NCI-H2081 (cell line): Measurements from ENCODE around the gene SUGP2.

Experiments used
- DNase-seq, 2 experiments: peaks; one replicate each; lab custom pipeline; 2025; lab: John Stamatoyannopoulos, UW

Gene SUGP2

DNA sequence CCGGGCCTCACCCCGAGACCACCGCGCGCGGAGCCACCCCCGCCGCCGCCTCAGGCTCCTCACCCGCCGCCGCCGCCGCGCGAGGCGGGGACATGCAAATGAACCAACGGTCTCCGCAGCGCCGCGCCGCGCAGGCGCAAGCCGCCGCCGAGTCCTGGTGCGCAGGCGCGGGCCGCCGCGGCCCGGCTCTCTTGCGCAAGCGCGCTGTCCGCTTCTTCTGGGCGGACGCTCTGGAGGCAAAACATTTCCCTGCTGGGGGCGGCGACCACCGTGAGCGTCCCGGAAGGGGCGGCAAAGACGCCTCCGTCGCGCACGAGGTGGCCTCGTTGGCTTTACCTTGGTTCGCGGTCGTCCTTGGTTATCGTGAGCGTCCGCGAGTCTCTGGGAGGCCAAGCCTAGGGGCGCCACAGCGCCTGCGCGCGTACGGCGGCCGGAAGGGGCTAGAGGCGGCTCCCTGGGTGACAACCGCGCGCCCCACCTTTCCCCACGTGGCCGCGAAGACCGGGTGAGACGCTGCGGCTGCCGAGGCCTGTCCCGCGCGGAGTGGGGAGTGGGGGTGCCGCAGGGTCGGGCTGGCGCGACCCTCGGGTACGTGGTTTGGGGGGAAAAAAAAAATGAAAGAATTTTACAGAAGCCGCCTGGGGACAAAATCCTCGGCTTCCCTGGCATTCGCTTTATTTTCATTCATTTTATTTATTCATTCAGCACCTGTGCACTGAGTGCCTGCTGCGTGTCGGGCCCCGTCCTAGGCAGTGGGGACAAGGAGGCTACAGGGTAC, at the start of gene SUGP2, which contains the start of gene ARMC6:
TSS of gene SUGP2 (minus strand) at position 92 of the 778 bp plus-strand sequence. CDS start 2,446 bp downstream, outside the sequence.
TSS of gene ARMC6 (plus strand) at position 178 of the 778 bp plus-strand sequence. CDS start 607 bp downstream, outside the sequence.
- peak; percentile 81 to 89 for DNase-seq

DNA sequence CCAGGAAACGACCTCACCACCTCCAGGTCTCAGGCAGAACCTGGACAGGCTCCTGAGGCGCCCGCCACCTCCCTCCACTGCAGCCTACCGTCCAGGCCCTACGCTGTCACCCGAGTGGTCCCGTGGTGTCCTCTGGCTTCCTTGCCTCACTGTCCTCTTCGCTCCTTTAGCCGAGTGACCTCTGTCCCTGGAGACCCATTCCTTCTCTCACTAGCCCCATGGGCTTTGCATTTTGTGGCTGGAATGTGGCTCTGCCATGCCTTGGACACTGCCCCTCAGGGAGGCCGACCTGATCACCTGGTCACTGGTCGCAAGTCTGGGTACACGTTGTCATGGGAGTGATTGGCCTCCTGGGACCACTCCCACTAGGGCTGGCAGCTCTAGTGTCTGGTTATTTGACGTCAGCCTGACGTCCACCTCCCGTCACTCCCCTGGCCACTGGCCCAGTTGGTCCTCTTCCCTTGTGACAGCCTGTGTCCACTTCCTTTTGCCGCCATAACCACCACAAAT, 48.4 kb upstream of the SUGP2 start:
- DNase-seq, result no peak

DNA sequence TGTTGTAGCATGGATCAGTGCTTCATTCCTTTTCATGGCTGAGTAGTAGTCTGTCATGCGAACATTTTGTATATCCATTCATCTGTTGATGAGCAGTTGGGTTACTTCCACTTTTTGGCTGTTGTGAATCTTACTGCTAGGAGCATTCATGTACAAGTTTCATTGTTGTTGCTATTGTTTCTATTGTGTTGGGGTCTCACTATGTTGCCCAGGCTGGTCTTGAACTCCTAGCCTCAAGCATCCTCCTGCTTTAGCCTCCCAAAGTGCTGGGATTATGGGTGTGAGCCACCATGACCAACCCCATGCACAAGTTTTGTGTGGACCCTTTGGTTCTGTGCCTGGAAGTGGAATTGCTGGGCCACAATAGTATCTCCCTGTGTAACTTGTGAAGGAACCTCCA, 46.3 kb upstream of the SUGP2 start:
- DNase-seq, result no peak

DNA sequence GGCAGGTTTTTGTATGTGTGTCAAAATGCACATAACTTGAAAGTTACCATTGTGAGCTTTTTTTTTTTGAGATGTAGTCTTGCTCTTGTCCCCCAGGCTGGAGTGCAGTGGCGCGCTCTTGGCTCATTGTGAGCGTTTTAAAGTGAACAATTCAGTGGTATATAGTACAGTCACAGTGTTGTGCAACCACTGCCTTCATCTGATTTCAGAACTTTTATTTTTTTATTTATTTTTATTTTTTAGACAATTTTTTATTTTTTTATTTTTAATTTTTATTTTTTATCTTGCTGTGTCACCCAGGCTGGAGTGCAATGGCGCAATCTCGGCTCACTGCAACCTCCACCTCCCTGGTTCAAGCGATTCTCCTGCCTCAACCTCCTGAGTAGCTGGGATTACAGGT, 45.5 kb upstream of the SUGP2 start:
- no peak for DNase-seq

DNA sequence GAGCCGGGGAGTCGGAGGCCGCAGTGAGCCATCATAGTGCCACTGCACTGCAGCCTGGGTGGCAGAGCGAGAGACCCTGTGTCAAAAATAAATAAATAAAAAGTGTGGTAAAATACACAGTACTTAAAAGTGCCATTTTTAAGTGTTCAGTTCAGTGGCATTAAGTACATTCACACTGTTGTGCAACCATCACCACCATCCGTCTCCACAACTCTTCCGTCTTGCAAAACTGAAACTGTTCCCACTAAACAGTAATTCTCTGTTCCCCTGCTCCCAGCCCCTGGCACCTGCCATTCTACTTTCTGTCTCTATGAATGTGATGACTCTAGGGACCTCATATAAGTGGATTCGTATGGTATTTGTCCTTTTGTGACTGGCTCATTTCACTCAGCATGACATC, 43.8 kb upstream of the SUGP2 start:
- peak; percentile 41 to 58 for DNase-seq

DNA sequence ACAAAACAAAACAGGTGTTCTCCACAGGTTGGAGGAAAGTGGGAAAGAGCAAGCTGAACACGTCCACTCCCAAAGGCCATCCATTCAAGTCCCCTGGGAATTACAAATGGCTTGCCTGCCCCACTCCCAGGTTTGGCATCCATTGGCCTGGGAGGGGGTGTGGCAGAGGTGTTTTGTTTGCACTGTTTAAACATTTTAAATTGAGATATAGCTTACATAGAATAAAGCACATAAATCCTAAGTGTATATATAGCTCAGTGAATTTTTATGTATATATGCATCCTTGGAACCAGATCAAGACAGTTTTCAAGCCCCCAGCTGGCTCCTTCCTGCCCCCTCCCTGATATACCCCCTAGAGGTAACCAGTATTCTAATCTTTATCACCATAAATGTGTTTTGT, 43.2 kb upstream of the SUGP2 start:
- DNase-seq, result no peak

DNA sequence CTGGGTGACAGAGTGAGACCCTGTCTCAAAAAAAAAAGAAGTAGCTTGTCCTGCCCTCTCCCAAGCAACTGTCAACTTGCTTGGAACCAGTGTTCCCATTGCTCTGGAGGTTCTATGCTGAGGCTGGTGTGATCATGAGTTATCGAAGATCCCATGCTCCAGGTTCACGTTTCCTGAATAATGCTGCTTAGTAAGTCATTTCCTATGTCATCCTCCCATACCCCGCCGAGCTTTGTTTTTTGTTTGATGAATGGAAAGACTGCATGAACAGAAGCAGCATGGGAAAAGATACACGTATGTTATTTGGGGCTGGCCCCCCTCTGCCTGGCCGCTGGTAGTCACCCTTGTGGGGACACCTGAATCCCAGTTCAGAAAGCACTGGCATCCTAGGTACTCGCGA, 41.8 kb upstream of the SUGP2 start:
- no peak for DNase-seq

DNA sequence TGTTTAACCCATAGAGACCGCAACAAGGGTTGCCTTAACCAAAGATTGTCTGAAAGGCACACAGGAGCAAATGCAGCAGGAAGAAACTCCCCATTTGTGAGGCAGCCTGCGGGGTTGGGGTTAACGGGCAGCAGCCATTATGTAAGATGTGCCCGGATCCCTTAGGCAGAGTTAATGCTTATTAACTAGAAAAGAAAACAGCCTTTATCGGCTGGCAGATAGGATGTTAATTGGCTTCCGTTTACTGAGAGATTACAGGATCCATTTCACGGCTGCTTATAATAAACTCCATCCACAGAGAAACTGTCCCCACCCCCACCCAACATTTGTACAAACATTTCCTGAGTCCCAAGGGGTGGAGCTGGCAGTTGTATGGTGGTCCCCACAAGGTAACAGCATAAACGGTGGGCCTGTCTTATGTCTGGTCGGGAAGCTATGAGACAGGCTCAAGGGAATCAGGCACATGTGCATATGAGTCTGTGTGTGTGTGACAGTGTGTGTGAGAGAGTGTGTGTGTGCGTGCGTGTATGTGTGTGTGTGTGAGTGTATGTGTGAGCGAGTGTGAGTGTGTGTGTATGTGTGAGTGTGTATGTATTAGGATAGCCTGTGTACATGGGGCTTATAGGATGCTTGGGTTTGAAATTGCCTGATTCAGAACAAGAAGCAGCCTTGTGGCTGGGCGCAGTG, 41.0 kb upstream of the SUGP2 start:
- peak in 1 of 2 experiments; percentile 44 for DNase-seq

DNA sequence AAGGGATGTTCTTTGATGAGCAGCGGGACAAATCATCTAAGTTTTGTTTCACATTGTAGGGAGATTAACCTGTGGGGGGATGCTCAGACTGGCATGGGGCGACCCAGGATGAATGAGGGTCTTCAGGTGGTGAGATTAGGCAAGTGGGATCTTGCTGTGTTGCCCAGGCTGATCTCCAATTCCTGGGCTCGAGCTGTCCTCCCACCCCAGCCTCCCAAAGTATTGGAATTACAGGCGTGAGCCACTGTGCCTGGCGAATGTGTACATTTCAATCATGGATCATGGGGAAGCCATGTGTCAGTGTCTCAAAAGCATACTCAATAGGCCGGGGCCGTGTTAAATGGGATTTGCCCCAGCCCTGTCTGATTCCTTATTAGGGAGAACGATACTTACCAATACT, 38.6 kb upstream of the SUGP2 start:
- no peak for DNase-seq

DNA sequence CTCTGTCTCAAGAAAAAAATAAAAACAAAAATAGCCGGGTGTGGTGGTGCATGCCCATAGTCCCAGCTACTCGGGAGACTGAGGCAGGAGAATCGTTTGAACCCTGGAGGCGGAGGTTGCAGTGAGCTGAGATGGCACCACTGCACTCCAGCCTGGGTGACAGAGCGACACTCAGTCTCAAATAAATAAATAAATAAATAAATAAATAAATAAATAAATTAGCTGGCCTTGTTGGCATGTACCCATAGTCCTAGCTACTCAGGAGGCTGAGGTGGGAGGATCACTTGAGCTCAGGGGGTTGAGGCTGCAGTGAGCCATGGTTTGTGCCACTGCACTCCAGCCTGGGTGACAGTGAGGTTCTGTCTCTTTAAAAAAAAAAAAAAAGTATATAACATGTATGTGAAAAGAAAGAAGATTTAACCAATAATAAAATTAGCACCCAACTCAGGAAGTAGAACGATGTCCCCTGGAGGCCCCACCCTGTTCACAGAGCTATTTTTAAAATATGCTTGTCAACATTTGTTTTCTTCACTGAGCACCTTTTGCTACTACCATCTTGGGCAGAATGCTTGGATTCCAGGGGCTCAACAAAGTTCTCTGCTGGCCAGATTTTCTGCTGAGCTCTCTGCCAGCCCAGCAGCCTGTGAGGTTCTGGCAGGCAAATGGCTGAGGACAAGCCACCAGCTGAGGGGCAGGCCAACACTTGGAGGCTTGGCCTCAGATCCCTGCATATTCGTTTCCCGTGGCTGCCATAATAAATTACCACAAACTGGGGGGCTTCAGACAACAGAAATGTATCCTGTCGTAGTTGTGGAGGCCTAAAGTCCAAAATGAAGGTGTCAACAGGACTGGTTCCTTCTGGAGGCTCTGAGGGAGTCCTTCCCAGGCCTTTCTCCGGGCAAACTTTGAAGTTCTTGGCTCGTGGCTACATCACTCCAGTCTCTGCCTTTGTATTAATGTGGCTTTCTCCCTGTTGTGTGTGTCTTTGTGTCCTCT, 35.6 kb upstream of the SUGP2 start:
- no peak for DNase-seq

DNA sequence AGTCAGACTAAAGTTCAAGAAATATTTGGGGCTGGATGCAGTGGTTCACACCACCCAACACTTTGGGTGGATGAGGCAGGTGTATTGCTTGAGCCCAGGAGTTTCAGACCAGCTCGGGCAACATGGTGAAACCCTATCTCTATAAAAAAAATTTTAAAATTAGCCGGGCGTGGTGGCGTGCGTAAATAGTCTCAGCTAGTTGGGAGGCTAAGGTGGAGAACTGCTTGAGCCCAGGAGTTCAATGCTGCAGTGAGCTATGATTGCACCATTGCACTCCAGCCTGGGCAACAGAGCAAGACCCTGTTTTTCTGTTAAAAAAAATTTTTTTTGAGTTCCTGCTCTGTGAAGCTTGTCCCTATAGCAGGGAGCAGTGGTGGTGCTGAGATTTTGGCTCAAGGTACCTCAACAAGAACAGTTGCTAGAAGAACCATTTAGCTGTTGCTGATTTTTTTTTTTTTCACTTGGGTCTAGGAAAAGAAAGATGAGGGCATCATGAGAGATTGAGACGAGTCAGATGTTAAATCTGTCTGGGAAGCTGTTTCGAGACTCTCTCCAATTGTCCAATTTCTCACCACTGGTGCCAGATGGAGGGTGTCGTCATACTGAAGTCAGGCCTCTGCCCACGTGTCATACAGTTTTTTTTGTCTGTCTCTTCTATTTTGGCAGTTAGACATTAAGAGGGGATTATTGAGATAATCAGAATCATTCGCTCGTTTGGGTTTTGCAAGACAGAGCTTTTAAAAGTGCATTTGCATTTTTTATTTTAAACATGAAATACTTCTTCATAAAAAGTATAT, 34.2 kb upstream of the SUGP2 start:
- no peak for DNase-seq

DNA sequence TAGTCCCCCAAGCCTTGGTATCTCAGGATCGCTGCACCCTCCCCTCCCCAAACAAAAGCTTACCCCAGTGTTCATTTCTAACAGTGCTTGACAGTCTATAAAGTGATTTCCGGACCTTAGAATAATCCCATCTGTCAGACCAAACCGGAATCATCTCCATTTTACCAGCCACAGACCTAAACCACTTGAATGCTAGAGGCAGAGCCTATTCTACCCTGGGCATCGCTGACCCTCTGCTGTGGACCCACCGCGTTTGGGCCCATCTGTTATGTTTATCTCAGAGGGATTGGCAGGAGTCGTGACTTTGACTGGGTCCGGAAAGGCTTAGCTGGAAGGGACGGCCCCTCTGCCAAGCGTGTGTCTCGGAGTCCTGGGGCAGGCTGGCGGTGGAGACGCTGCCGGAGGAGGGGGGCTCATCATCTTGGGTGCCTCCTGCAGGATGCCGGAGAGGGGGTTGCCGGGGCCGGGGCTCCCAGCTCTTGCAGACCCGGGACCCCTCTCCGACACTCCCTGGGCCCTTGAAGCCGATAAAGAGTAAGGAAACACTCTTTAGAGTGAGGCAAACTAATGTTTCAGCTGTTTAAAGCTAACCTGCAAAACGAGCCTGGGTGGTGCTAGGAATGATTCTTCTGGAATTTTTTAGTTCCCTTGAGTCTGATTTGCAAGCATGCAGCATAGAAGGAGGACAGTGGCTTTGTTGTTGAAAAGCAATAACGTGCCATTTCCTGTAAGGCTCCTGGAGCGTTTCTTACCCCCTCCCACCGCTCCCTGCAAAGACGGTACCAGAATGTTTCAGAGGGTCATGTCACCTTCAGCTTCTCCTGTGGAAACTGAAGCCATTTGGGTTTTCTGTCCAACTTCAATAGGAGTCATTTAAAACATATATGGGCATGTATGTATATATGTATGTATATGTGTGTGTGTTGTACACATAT, 31.8 kb upstream of the SUGP2 start:
- no peak for DNase-seq

DNA sequence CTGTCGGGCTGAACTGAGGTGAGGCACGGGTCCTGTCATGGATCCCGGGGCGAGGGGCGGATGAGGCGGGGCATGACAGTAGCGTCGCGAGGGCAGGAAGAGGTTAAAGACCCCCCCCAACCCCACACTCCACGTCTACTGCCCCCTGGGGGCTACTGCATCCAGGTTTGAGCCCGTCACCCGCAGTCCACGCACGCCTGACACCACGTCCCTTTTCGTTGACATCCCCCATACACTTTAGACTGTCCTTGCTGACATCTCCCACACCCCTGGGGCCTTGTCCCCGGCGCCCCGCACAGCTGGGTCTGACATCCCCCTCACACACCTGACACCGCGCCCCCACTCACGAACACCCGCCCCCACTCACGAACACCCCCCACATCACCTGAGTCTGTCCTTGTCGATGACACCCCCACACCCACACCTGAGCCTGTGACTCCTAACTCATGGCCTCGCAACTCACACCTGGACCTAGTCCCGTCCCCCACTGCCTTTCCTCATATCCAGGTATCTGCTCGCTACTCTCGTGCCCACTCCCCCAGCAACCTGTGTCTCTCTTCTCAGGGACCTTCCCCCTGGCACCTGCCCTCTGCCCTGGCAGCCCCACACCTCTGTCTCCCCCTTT, 30.9 kb upstream of the SUGP2 start:
- no peak for DNase-seq

DNA sequence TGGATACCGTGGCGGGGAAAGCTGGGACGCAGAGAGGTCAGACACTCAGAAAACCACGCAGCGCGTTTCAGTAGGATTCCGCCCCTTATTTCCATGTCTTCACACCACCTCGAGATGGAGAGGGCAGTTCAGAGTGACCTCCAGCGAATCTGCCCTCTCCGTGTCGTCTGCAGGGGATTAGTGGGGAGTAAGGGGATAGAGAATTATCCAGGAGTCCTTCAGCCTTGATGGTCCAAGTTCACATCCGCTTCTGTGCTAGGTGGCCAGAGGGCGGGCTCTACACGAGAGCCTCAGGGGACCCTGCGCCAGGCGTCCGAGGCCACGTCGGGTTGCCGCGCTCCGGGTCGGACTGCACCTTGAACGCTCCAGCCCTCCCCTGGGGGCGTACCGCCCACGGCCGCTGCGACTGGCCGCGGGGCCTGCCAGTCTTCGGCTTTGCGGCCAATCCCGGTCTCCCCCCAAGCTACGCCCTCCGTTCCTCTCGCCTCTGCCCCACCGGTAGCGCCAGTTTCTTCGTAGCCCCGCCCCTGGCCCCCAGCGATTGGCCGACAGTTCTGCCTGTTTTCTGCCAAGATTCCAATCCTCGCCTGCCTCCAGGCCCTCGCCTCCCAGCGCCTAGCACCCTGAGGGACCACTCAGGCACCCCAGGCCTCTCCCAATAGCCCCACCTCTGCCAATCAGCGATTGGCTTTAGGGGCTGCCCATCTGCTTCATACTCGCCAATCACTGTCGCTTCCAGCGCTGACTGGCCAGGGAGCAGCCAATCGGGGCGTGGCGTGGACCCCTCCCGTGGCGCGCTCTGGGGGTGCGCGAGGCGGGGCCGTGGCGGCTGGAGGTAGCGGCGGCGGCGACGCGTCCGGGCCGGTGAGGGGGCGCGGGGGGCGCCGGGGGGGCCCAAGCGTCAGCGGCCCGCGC, 30.1 kb upstream of the SUGP2 start, which contains the start of gene SLC25A42:
TSS of gene SLC25A42 (plus strand) at position 812 of the 915 bp plus-strand sequence. CDS start 32,131 bp downstream, outside the sequence.
- DNase-seq, result peak; percentile 99

DNA sequence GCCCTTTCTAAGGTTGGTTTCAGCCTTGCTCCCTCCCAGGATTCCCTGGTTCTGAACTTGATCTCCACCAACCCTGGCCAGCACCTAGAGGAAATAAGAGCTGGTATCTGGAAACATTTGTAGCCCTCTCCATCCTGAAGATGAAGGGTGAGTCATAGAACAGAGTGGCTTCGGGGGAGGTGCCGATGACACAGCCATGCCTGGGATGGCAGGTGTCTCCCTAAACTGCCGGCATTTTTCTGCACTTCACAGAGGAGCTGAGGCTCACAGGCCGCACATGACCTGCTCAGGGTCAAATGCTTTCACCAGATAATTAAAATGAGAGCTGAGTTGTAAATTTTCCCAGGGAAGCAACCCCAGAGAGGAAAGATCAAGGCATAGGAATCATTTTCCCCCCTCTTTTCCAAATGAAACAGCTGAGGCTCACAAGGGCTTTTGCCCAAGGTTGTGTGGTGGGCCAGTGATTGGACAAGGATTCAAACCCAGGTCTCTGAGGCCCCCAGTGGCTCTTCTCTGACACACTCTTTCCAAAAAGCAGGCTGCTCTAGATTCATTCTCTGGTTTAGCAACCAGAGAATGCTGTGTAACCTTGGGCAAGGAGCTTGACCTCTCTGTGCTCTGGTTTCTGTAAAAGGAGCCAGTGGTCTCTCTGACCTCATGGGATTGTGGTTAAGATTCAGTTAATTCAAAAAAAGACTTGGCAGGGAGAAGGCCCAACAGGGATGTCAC, 29.3 kb upstream of the SUGP2 start:
- DNase-seq, result no peak

DNA sequence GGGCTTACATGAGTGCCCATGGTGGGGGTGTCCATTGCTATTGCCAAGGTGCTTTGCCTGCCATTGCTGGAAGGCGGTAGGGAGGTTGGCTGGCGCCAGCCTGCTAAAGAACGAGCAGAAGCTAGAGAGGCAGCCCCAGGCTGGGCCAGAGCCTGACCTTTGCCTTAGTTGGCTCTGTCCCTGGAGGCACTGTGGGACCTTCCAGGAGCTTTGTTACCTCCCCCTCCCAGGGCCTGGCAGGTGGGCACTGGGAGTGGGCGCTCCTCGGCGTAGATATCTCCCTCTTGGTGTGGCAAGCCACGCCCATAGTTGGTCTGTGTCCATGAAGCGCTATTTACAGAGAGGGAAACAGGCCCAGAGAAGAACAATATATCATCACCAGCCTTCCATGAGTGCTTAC, 28.2 kb upstream of the SUGP2 start:
- no peak for DNase-seq

DNA sequence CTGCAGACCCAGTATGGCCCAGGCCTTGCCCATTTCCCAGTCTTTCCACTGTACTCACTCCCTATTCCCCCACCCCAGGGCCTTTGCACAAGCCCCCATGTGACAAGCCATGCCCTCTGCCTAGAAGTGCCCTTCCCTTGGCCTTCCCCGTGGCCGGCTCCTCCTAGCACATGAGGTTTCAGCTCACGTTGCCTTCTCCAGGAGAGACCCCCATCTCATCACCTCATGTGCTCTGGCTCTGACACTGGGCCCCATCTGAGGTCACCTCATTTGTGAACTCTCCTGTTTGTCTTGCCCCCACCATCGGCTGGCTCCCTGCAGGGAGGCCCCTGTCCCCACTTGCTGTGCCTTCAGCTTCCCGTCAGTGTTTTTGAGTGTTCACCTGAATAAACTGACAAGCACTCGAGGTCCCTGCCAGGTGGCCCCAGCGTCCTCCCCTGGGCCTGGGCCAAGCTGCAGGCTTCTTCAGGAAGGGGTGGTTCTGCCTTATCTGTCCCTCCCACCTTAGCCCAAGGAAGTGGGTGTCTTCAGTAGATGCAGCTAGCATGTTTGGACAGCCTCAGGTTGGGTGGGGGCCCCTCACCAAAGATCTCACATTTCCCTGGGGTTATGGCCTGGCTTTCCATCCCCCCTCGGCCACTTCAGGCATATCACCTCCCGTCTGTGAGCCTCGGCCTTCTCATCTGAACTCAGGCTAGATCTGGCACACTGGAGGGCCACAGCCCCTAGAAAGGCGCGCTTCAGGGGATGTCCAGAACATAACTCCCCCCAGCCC, 26.7 kb upstream of the SUGP2 start:
- DNase-seq, result no peak
